Central memory CD8-positive, alpha-beta T cell (primary cell): ENCODE data around the gene PFN3.
A peak's percentile ranks its signal among the peaks of the same experiment; 100 is the strongest.

Experiments
- ATAC-seq: fragments of 150-1000 bp; cut with Tn5 transposase; replicated peaks from 2 replicates; pipeline ENCODE4 v1.10.0; 2022; ENCODE audit warnings: mild to moderate bottlenecking, moderate FRiP score, moderate number of reproducible peaks; ENCODE audit not compliant: poor library complexity, severe bottlenecking; ENCODE audit errors: extremely low read depth
- DNase-seq, 2 donors: peaks; one replicate each; pipeline ENCODE4 v3.0.0; 2021; ENCODE audit warnings: low spot score in 2 of 2
- H3K27ac Mint-ChIP-seq: one replicate; pipeline ENCODE4 v1.8.0; 2022; ENCODE audit warnings: low read depth, mild to moderate bottlenecking, moderate library complexity, mixed read lengths
- H3K27me3 Mint-ChIP-seq: one replicate; pipeline ENCODE4 v1.8.0; 2022; ENCODE audit warnings: mixed read lengths
- H3K36me3 Mint-ChIP-seq: one replicate; pipeline ENCODE4 v1.8.0; 2022; ENCODE audit warnings: mild to moderate bottlenecking, moderate library complexity, mixed read lengths; ENCODE audit not compliant: insufficient read depth
- H3K4me1 Mint-ChIP-seq: one replicate; pipeline ENCODE4 v1.8.0; 2022; ENCODE audit warnings: mixed read lengths
- H3K4me3 Mint-ChIP-seq: one replicate; pipeline ENCODE4 v1.8.0; 2022; ENCODE audit warnings: mild to moderate bottlenecking, moderate library complexity, mixed read lengths
- H3K9me3 Mint-ChIP-seq: one replicate; pipeline ENCODE4 v1.8.0; 2022; ENCODE audit warnings: mixed read lengths

The PFN3 gene

GRCh38 chr5:177443144-177443983, 42.9 kb upstream of the PFN3 start:
- DNase-seq: no peak
- no peaks in the 10 kb centered on the region for H3K9me3 Mint-ChIP-seq
- no peak overlapping the region for H3K4me3 Mint-ChIP-seq
- no peak for ATAC-seq
- H3K27ac Mint-ChIP-seq: peak overlapping the region; percentile 98
- no peaks in the 10 kb centered on the region for H3K27me3 Mint-ChIP-seq
- H3K36me3 Mint-ChIP-seq: peaks cover 30% of the 10 kb centered on the region
- H3K4me1 Mint-ChIP-seq: peaks cover 55% of the 10 kb centered on the region

DNA sequence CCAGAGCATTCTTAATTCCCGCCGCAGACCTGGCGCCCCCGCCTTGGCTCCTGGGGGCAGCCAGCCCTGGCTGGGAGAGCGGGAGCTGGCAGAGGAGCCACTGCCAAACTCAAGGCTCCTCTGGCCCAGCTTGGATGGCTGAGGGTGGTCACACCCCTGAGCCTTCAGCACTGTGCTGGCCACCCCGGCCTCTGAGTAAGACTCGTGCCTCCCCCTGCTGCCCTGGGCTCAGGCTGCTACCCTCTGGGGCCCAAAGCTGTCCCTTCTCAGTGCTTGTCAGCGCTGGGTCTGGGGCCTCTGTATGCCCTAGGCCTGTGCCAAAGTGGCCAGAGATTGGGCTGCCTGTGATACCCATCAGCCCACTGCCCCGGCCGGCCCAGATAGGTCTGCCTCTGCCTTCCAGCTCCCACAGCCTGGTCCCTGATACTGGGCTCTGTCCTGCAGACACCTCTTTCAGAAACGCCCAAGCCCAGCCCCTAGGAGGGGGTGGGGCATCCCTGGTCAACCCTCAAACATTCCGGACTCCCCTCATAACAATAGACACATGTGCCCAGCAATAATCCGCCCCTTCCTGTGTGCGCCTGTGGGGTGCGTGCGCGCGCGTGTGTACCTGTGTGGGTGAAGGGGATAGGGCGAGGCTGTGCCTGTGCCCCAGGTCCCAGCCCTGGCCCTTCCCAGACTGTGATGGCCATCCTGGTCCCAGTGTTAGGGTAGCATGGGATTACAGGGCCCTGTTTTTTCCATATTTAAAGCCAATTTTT, 41.8 kb upstream of the PFN3 start:
- Mint-ChIP-seq H3K27me3 (no peaks in the 10 kb centered on the region), H3K4me1 (peaks cover 57% of the 10 kb centered on the region), H3K4me3 (no peak overlapping the region), H3K9me3 (no peaks in the 10 kb centered on the region), H3K27ac (peak overlapping the region; percentile 68), H3K36me3 (peaks cover 37% of the 10 kb centered on the region)
- DNase-seq (no peak), ATAC-seq (no peak)

DNA sequence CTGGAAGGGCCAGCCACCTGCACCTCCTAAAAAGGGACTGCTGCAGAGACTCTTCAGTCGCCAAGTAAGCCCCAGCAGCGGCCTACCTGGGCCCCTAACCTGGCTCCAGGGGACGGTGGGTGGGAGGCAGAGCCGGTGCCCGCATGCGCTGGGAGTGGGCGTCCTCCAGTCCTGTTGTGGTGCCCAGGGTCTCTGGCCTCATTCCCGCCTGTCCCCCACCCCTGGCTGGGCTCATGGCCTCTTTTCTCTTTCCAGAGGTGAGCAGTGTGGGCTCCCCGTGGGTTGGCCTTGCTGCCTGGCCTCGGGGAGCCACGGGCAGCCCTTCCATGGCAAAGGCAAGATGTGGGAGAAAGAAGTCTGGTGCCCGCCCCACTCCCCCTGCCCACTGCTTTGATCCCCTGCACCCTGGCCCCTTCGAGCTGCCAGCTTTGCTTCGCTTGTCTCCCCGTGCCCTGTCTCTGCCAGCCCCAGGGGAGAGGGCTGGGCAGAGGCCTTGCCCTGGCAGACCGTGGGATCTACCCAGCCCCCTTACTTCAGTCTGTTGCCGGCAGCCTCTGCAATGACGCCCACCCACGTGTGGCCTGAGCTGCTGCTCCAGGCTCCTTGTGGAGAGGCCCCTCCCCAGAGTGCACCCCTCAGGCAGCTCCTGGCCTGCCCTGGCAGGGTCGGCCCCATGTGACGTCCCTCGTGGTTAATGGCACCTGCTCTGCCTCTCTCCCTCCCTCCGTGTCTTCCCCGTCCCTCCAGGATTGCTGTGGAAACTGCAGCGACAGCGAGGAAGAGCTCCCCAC, 40.7 kb upstream of the PFN3 start:
- H3K27me3 Mint-ChIP-seq: no peaks in the 10 kb centered on the region
- no peak overlapping the region for H3K4me3 Mint-ChIP-seq
- H3K36me3 Mint-ChIP-seq: peaks cover 45% of the 10 kb centered on the region
- H3K9me3 Mint-ChIP-seq: no peaks in the 10 kb centered on the region
- ATAC-seq: no peak
- H3K4me1 Mint-ChIP-seq: peaks cover 64% of the 10 kb centered on the region
- no peak for DNase-seq
- H3K27ac Mint-ChIP-seq: peak overlapping the region; percentile 68

DNA sequence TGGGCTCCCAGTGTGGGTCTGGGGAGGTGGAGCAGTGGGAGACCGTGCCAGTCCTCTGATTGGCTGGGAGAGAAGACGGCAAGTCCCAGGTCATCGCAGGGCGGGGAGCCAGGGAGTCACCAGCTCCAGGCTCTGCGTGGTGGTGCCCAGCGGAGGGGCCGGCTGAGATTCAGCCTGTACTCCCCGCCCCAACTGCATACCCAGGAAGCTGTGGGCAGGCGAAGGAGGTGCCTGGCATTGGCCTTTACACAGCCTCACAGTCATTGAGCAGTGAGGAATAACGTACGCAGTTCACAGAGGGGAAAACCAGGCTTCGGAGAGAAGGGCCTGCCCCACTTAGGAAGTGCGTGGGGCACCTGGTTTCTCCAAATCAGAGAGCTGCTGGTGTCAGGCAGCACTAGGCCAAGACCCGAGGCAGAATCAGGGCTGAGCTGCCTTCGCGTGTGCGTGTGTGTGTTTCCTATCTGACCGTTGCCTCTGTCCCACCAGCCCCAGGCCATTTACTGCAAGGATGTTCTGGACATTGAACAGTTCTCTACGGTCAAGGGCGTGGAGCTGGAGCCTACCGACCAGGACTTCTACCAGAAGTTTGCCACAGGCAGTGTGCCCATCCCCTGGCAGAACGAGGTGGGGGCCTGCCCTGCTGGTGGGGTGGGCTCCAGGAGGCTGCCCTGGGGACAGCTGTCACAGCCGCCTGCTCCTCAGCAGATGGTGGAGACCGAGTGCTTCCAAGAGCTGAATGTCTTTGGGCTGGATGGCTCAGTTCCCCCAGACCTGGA, 39.9 kb upstream of the PFN3 start:
- ATAC-seq (peak; percentile 64), DNase-seq (no peak)
- H3K36me3 Mint-ChIP-seq: peaks cover 50% of the 10 kb centered on the region
- no peaks in the 10 kb centered on the region for H3K27me3 Mint-ChIP-seq
- peaks cover 56% of the 10 kb centered on the region for H3K4me1 Mint-ChIP-seq
- no peaks in the 10 kb centered on the region for H3K9me3 Mint-ChIP-seq
- H3K4me3 Mint-ChIP-seq: peak overlapping the region; percentile 20
- H3K27ac Mint-ChIP-seq: peak overlapping the region; percentile 84

GRCh38 chr5:177439518-177440053, 39.1 kb upstream of the PFN3 start:
- Mint-ChIP-seq H3K27me3 (no peaks in the 10 kb centered on the region), H3K4me3 (no peak overlapping the region), H3K27ac (peak overlapping the region; percentile 84), H3K4me1 (peaks cover 48% of the 10 kb centered on the region), H3K9me3 (no peaks in the 10 kb centered on the region), H3K36me3 (peaks cover 56% of the 10 kb centered on the region)
- DNase-seq (no peak), ATAC-seq (no peak)

DNA sequence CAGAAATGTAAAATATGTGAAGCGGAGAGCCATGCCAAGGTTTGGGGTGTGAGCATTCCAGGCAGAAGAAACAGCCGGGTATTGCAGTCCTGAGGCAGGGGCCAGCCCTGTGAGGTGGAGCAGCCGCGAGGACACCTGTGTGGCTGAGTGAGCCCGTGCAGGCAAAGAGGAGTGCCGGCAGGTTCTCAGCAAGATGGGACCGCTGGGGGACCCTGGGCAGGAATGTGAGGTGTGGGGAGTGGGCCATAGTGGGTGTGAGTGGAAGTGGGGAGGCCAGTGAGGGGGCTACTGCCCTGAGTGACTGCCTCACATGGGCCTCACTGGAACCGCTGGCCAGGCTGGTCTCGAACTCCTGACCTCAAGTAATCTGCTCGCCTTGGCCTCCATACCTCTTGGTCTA, 38.0 kb upstream of the PFN3 start:
- Mint-ChIP-seq H3K36me3 (peaks cover 65% of the 10 kb centered on the region), H3K4me3 (no peak overlapping the region), H3K27ac (peak overlapping the region; percentile 16), H3K9me3 (no peaks in the 10 kb centered on the region), H3K4me1 (peaks cover 45% of the 10 kb centered on the region), H3K27me3 (no peaks in the 10 kb centered on the region)
- DNase-seq (no peak), ATAC-seq (no peak)

GRCh38 chr5:177437623-177438022, 37.2 kb upstream of the PFN3 start:
- Mint-ChIP-seq H3K4me3 (no peak overlapping the region), H3K27me3 (no peaks in the 10 kb centered on the region), H3K9me3 (no peaks in the 10 kb centered on the region), H3K4me1 (peaks cover 43% of the 10 kb centered on the region), H3K36me3 (peaks cover 70% of the 10 kb centered on the region), H3K27ac (peak overlapping the region; percentile 16)
- ATAC-seq: no peak
- DNase-seq: no peak

DNA sequence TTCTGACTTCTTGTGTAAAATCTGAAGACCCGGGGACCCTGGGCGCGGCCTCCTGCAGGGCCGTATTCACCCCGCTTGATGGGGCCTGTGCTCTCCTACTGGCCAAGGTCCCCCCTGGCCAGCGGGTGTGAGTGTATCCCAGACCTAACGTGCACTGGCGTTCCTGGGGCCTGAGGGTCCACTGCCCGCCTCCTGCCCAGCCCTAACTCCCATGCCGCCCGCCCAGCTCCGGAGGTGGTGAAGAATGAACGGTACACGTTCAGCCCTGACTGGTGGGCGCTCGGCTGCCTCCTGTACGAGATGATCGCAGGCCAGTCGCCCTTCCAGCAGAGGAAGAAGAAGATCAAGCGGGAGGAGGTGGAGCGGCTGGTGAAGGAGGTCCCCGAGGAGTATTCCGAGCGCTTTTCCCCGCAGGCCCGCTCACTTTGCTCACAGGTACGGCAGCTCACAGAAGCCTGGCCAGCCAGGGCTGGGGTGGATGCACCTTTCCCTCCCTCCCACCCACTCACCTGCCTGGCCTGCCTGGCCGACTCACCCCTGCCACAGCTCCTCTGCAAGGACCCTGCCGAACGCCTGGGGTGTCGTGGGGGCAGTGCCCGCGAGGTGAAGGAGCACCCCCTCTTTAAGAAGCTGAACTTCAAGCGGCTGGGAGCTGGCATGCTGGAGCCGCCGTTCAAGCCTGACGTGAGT, 35.5 kb upstream of the PFN3 start:
- DNase-seq (no peak), ATAC-seq (no peak)
- no peaks in the 10 kb centered on the region for H3K9me3 Mint-ChIP-seq
- H3K27me3 Mint-ChIP-seq: no peaks in the 10 kb centered on the region
- peaks cover 76% of the 10 kb centered on the region for H3K36me3 Mint-ChIP-seq
- H3K27ac Mint-ChIP-seq: peak overlapping the region; percentile 73
- H3K4me3 Mint-ChIP-seq: no peak overlapping the region
- H3K4me1 Mint-ChIP-seq: peaks cover 51% of the 10 kb centered on the region

- ATAC-seq (no peak), DNase-seq (no peak)
- Mint-ChIP-seq H3K27ac (no peak overlapping the region), H3K4me3 (peak overlapping the region; percentile 80), H3K36me3 (peaks cover 82% of the 10 kb centered on the region), H3K4me1 (peaks cover 55% of the 10 kb centered on the region), H3K9me3 (no peaks in the 10 kb centered on the region), H3K27me3 (no peaks in the 10 kb centered on the region)
These were observed 34.7 kb upstream of the PFN3 start for GRCh38 chr5:177434942-177435738.

DNA sequence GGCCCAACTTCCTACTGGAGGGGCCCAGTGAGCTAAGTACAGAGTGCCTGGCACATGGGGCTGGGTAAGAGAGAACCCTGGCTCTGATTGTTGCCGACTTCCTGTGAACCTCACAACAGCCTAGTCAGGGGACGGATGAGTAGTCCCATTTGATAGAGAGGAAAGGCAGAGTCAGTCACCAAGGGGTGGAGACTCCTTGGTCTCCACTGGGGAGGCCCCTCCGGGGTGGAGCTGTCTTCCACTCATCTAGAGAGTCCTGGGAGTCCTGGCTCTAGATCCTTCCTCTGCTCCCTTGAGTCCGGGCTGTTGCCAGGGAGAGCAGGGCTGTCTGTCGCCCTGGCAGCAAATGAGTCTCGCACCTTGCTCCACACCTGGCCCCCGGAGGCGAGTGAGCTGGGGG, 34.0 kb upstream of the PFN3 start:
- no peaks in the 10 kb centered on the region for H3K9me3 Mint-ChIP-seq
- H3K27ac Mint-ChIP-seq: peak overlapping the region; percentile 16
- ATAC-seq (peak; percentile 26), DNase-seq (no peak)
- H3K4me3 Mint-ChIP-seq: peak overlapping the region; percentile 80
- H3K27me3 Mint-ChIP-seq: no peaks in the 10 kb centered on the region
- peaks cover 86% of the 10 kb centered on the region for H3K36me3 Mint-ChIP-seq
- peaks cover 55% of the 10 kb centered on the region for H3K4me1 Mint-ChIP-seq
